ENCODE results near the gene PTGFRN.
"Not testable (repeated sequence)": the region's sequence is repeated elsewhere in the genome, so short reads cannot be mapped to it uniquely, and the experiment has no call there.

PTGFRN gene

GRCh38 chr1:116962987-116963639, 53.4 kb downstream of the PTGFRN start:
- Histone ChIP-seq H3K4me3 (ENCODE audit: insufficient read length, low read depth) (no peak overlapping the region), H3K9me3 (ENCODE audit: insufficient read depth, low read length) (no peaks in the 10 kb centered on the region; the same call in 1 of the 2 replicates), H3K27me3 (ENCODE audit: insufficient read depth, insufficient read length) (no peaks in the 10 kb centered on the region), H3K36me3 (ENCODE audit: insufficient read depth, insufficient read length, low read length) (peaks cover 64% of the 10 kb centered on the region), H3K4me1 (ENCODE audit: insufficient read depth, insufficient read length) (no peaks in the 10 kb centered on the region), H3K9ac (ENCODE audit: insufficient read length, low read depth) (no peak overlapping the region)
- no peak for DNase-seq (ENCODE audit: low read depth, low spot score)
- TF ChIP-seq YY1 (IDR thresholded peaks at IDR 0.05; ENCODE audit: insufficient read depth, insufficient read length) (no peak), ZNF274 (IDR thresholded peaks at IDR 0.05; ENCODE audit: low read depth, low read length) (no peak), SUZ12 (IDR thresholded peaks at IDR 0.05; ENCODE audit: extremely low read depth, insufficient read depth, insufficient read length) (no peak)

- no peak for TF ChIP-seq YY1 (IDR thresholded peaks at IDR 0.05; ENCODE audit: insufficient read depth, insufficient read length)
- no peak for TF ChIP-seq ZNF274 (IDR thresholded peaks at IDR 0.05; ENCODE audit: low read depth, low read length)
- TF ChIP-seq SUZ12 (IDR thresholded peaks at IDR 0.05; ENCODE audit: extremely low read depth, insufficient read depth, insufficient read length): no peak
These were observed 57.1 kb downstream of the PTGFRN start for GRCh38 chr1:116966791-116967190.

GRCh38 chr1:116968724-116969123, 59.0 kb downstream of the PTGFRN start:
- no peak overlapping the region for H3K9ac ChIP-seq (ENCODE audit: insufficient read length, low read depth)
- H3K27me3 ChIP-seq (ENCODE audit: insufficient read depth, insufficient read length): no peaks in the 10 kb centered on the region
- peaks cover 35% of the 10 kb centered on the region for H3K36me3 ChIP-seq (ENCODE audit: insufficient read depth, insufficient read length, low read length)
- TF ChIP-seq YY1 (IDR thresholded peaks at IDR 0.05; ENCODE audit: insufficient read depth, insufficient read length) (no peak), SUZ12 (IDR thresholded peaks at IDR 0.05; ENCODE audit: extremely low read depth, insufficient read depth, insufficient read length) (no peak), ZNF274 (IDR thresholded peaks at IDR 0.05; ENCODE audit: low read depth, low read length) (no peak)
- DNase-seq (ENCODE audit: low read depth, low spot score): no peak
- peaks cover 15% of the 10 kb centered on the region for H3K9me3 ChIP-seq (ENCODE audit: insufficient read depth, low read length)
- no peak overlapping the region for H3K4me3 ChIP-seq (ENCODE audit: insufficient read length, low read depth)
- no peaks in the 10 kb centered on the region for H3K4me1 ChIP-seq (ENCODE audit: insufficient read depth, insufficient read length)

More at GRCh38 chr1:116966791-116967190, 57.1 kb downstream of the PTGFRN start:
- H3K9ac ChIP-seq (ENCODE audit: insufficient read length, low read depth): no peak overlapping the region
- no peak for DNase-seq (ENCODE audit: low read depth, low spot score)
- no peaks in the 10 kb centered on the region for H3K27me3 ChIP-seq (ENCODE audit: insufficient read depth, insufficient read length)
- H3K4me3 ChIP-seq (ENCODE audit: insufficient read length, low read depth): no peak overlapping the region
- H3K9me3 ChIP-seq (ENCODE audit: insufficient read depth, low read length): peaks cover 6% of the 10 kb centered on the region; the same call in 1 of the 2 replicates
- peaks cover 48% of the 10 kb centered on the region for H3K36me3 ChIP-seq (ENCODE audit: insufficient read depth, insufficient read length, low read length)
- no peaks in the 10 kb centered on the region for H3K4me1 ChIP-seq (ENCODE audit: insufficient read depth, insufficient read length)

GRCh38 chr1:116971258-116971860, 61.6 kb downstream of the PTGFRN start:
- Histone ChIP-seq H3K27me3 (ENCODE audit: insufficient read depth, insufficient read length) (no peaks in the 10 kb centered on the region), H3K36me3 (ENCODE audit: insufficient read depth, insufficient read length, low read length) (peaks cover 34% of the 10 kb centered on the region), H3K9me3 (ENCODE audit: insufficient read depth, low read length) (peaks cover 36% of the 10 kb centered on the region), H3K9ac (ENCODE audit: insufficient read length, low read depth) (no peak overlapping the region), H3K4me3 (ENCODE audit: insufficient read length, low read depth) (no peak overlapping the region), H3K4me1 (ENCODE audit: insufficient read depth, insufficient read length) (no peaks in the 10 kb centered on the region)
- TF ChIP-seq ZNF274 (IDR thresholded peaks at IDR 0.05; ENCODE audit: low read depth, low read length): no peak
- TF ChIP-seq SUZ12 (IDR thresholded peaks at IDR 0.05; ENCODE audit: extremely low read depth, insufficient read depth, insufficient read length): no peak
- TF ChIP-seq YY1 (IDR thresholded peaks at IDR 0.05; ENCODE audit: insufficient read depth, insufficient read length): no peak
- DNase-seq (ENCODE audit: low read depth, low spot score): no peak

GRCh38 chr1:116971965-116972673, 62.4 kb downstream of the PTGFRN start:
- Histone ChIP-seq H3K36me3 (ENCODE audit: insufficient read depth, insufficient read length, low read length) (peaks cover 29% of the 10 kb centered on the region), H3K4me1 (ENCODE audit: insufficient read depth, insufficient read length) (no peaks in the 10 kb centered on the region), H3K27me3 (ENCODE audit: insufficient read depth, insufficient read length) (no peaks in the 10 kb centered on the region), H3K9me3 (ENCODE audit: insufficient read depth, low read length) (peaks cover 36% of the 10 kb centered on the region), H3K4me3 (ENCODE audit: insufficient read length, low read depth) (no peak overlapping the region), H3K9ac (ENCODE audit: insufficient read length, low read depth) (no peak overlapping the region)
- no peak for TF ChIP-seq ZNF274 (IDR thresholded peaks at IDR 0.05; ENCODE audit: low read depth, low read length)
- no peak for TF ChIP-seq YY1 (IDR thresholded peaks at IDR 0.05; ENCODE audit: insufficient read depth, insufficient read length)
- no peak for TF ChIP-seq SUZ12 (IDR thresholded peaks at IDR 0.05; ENCODE audit: extremely low read depth, insufficient read depth, insufficient read length)
- no peak for DNase-seq (ENCODE audit: low read depth, low spot score)

GRCh38 chr1:116972674-116973030, 62.9 kb downstream of the PTGFRN start:
- Histone ChIP-seq H3K9me3 (ENCODE audit: insufficient read depth, low read length) (peaks cover 36% of the 10 kb centered on the region), H3K27me3 (ENCODE audit: insufficient read depth, insufficient read length) (no peaks in the 10 kb centered on the region), H3K4me3 (ENCODE audit: insufficient read length, low read depth) (no peak overlapping the region), H3K4me1 (ENCODE audit: insufficient read depth, insufficient read length) (no peaks in the 10 kb centered on the region), H3K36me3 (ENCODE audit: insufficient read depth, insufficient read length, low read length) (peaks cover 25% of the 10 kb centered on the region), H3K9ac (ENCODE audit: insufficient read length, low read depth) (no peak overlapping the region)
- no peak for DNase-seq (ENCODE audit: low read depth, low spot score)
- no peak for TF ChIP-seq YY1 (IDR thresholded peaks at IDR 0.05; ENCODE audit: insufficient read depth, insufficient read length)
- no peak for TF ChIP-seq ZNF274 (IDR thresholded peaks at IDR 0.05; ENCODE audit: low read depth, low read length)
- TF ChIP-seq SUZ12 (IDR thresholded peaks at IDR 0.05; ENCODE audit: extremely low read depth, insufficient read depth, insufficient read length): no peak

GRCh38 chr1:116980309-116980708, 70.6 kb downstream of the PTGFRN start:
- H3K9me3 ChIP-seq (ENCODE audit: insufficient read depth, low read length); H3K9ac ChIP-seq (ENCODE audit: insufficient read length, low read depth); H3K27me3 ChIP-seq (ENCODE audit: insufficient read depth, insufficient read length); H3K4me3 ChIP-seq (ENCODE audit: insufficient read length, low read depth); DNase-seq (ENCODE audit: low read depth, low spot score); H3K4me1 ChIP-seq (ENCODE audit: insufficient read depth, insufficient read length): not testable (repeated sequence)
- peaks cover 28% of the 10 kb centered on the region for H3K36me3 ChIP-seq (ENCODE audit: insufficient read depth, insufficient read length, low read length)
